LNCAP (cell line): Measurements from ENCODE around the gene RCOR3.
A peak's percentile ranks its signal among the peaks of the same experiment; 100 is the strongest.

Experiments
- CTCF ChIP-seq: fragments of 450-650 bp; IDR thresholded peaks from 2 replicates; pipeline ENCODE4 v1.5.1; 2017; ENCODE audit warnings: mild to moderate bottlenecking

RCOR3 gene

DNA sequence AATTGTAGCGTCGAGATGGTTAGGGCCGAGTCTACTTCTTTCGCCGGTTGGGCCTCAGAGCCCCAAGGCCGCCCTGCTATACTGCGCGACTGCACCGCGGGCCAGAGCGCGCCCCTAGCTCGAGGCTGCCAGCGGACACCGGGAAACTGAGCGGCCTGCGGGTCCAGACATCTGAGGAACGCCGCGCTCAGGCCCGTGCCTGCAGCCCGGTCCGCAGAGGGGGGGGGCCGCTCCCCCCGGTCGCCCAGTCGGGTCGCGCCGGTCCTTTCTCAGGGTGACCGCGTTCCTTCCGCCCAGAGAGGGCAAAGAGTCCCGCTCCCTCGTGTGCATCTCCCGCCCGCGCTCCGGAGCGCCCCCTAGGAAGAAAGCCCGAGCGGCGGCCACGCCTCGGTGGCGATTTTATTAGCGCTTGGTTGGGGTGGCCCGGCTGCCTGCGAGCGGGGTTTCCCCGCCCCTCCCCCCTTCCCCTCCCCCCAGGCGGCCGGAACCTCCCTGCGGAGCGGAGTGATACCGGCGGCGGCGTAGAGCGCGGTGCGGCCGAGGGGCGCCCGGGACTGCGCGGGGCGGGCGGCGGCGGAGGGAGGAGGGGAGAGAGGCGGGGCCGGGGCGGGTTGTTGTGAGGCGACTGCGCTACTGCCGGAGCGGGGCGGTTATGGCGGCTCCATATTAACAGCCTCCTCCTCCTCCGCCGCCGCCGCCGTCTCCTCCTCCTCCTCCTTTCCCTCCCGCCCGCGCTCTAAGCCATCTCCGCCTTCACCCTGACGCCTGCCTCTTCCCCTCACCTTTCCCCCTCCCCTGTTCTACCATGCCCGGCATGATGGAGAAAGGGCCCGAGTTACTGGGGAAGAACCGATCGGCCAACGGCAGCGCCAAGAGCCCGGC, at the start of gene RCOR3:
TSS of gene RCOR3 (plus strand) at position 611 of the 882 bp plus-strand sequence. CDS start at position 806, 195 bp downstream.
- peak; percentile 57; the same call in 1 of the 2 replicates for TF ChIP-seq CTCF

- TF ChIP-seq CTCF: no peak
Observed at GRCh38 chr1:211210052-211210451, 49.1 kb upstream of the RCOR3 start.

- TF ChIP-seq CTCF: no peak
Observed at GRCh38 chr1:211210965-211211364, 48.2 kb upstream of the RCOR3 start.

- no peak for TF ChIP-seq CTCF
Observed at GRCh38 chr1:211213702-211214101, 45.5 kb upstream of the RCOR3 start.

DNA sequence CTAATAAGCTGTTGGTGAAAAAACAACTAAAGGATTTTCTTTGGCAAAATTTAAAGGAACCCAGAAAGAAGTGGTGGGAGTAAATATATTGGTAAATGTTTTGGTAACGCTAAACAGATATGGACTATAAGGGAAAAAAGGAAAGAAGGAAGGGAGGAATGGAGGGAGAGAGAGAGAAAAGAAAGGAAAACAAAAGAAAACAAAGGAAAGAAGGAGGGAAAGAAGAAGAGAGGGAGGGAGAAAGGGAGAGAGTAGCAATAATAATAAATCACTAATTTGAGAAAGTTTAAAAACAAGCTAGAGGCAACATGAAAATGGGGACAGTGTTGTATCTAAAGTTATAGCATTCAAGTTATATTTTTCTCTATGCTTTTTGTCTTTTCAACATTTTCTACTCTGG, 43.6 kb upstream of the RCOR3 start:
- TF ChIP-seq CTCF: no peak

DNA sequence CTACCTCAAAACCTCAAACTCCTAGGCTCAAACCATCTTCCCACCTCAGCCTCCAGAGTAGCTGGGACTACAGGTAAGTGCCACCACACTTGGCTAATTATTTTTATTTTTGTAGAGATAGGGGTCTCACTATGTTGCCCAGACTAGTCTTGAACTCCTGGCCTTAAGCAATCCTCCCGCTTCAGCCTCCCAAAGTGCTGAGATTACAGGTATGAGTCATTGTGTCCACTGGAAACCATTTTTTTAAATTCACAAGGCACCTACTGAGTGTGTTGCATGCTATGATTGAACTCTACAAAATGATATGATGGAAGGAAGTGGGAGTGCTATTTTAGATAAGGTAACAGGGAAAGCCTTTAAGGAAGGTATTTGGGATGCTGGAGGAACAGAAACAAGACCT, 41.8 kb upstream of the RCOR3 start:
- TF ChIP-seq CTCF: no peak

GRCh38 chr1:211229365-211229759, 29.8 kb upstream of the RCOR3 start:
- no peak for TF ChIP-seq CTCF
